Activated CD8-positive, alpha-beta memory T cell treated with anti-CD3 and anti-CD28 coated beads for 1 hour (primary cell): ENCODE measurements around the gene NDN.
"Not testable (repeated sequence)": the region's sequence is repeated elsewhere in the genome, so short reads cannot be mapped to it uniquely, and the experiment has no call there.

Source experiments
- DNase-seq, 2 donors: peaks; one replicate each; pipeline ENCODE4 v3.0.0-alpha.2; 2020; ENCODE audit warnings: low read depth in 1 of 2; ENCODE audit errors: extremely low read depth in 1 of 2

The NDN gene

DNA sequence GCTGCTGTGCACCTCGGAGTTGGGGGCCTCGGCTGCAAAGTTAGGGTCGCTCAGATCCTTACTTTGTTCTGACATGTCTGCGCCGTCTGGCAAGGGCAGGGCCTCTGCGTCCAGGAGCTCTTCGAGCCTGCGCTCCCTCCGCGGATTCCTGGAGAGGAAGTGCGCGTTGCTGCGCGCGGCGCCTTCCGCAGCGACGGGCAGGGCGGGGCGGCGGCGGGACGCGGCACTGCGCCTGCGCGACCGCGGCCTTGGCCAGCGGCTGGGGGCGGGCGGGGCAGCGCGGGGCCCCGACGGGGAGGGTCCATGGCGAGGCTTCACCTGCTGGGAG lies at the start of gene NDN:
Gene NDN (minus strand): TSS at position 163 of the 328 bp plus-strand sequence. CDS start 88 bp downstream, at position 75.
- no peak for DNase-seq

DNA sequence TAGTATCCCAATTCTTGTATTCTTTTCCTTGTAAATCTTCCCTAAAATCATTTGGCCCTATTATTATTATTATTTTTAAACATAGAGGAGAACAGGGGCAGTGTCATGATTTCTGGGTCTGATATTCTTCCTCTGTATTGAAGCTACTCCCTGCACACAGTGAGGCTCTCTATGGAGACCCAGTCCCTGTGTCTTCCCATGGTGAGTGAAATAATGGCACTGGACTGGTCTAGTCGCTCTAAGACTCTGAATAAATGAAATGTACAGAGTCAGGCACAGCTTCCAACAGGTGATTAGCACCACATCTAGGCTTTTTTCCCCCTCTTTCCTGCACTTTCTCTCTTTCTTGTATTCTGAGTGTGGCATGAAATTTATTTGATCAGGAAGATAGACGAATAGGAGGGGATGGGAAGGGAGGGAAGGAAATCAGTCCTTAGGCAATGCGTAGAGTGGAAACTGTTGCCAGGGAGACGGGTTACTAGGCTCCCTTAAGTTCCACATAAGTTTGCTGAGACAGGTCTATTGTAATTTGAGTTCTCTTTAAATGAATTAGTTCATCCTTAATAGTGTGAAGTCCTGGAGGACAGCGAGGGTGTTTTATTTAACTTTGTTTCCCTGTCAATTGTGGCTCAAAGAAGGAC lies 49.0 kb upstream of the NDN start:
- DNase-seq: no peak

DNA sequence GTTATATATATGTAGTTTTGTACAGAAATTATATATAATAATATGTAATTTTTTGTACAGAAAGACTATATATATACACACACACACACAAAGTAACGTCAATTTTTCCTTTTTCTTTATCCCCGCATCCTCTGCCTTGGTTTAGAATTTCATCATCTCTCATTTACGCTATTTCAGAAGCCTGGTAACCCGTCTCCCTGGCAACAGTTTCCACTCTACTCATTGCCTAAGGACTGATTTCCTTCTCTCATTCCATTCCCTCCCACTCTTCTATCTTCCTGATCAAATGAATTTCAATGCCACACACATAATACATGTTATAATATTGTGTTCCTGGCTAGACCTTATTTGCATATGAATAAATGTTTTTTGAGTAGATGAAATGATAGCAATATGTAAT lies 47.8 kb upstream of the NDN start:
- DNase-seq: no peak

DNA sequence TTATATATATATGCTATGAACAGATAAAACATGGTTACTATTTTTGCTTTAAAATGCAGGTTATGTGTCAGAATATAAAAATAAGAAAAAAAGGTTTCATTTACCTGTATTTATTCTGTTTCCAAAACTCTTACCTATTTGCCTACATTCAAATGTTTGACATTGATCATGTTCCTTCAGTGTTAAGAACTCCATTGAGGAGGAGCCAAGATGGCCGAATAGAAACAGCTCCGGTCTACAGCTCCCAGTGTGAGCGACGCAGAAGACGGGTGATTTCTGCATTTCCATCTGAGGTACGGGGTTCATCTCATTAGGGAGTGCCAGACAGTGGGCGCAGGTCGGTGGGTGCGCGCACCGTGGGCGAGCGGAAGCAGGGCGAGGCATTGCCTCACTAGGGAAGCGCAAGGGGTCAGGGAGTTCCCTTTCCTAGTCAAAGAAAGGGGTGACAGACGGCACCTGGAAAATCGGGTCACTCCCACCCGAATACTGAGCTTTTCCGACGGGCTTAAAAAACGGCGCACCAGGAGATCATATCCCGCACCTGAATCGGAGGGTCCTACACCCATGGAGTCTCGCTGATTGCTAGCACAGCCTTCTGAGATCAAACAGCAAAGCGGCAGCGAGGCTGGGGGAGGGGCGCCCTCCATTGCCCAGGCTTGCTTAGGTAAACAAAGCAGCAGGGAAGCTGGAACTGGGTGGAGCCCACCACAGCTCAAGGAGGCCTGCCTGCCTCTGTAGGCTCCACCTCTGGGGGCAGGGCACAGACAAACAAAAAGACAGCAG lies 27.0 kb upstream of the NDN start:
- not testable (repeated sequence) for DNase-seq

DNA sequence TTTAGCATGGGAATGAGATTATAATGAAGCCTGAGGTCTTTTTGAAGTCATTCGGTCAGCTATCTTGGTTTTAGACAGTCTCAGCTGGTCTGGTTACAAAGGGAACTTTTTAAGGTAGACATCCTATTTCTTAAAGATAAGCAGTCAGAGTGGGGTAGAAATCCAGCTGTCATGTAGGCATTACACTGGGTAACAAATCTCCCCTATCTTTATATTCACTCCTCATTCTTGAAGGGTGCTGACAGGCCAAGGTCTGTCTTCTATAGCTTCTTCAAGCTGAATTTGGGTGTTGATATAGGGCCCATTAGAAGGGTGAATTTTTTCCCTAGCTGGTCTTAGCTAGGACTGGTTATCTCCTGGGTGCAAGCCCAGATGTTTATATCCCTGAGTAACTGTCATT lies 21.2 kb upstream of the NDN start:
- no peak for DNase-seq

DNA sequence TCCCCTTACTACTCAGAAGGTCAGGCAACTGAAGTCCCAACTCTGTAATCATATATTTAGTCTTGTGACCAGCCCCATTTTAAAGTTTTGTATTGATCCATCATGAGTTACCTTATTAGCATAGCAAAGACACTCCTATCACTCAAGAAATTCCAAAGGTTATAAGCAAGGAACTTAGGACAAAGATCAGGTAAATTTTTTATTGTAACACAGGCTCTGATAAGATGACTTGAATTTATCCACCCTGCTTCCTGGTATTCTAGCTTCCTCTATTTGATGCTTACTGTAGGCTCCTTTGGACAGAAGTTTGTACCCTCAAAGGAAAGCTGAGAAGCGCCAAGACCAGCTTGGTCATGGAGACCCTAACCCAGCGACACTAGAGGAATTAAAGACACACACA lies 8.2 kb upstream of the NDN start:
- no peak for DNase-seq

GRCh38 chr15:23694592-23694991 lies 7.5 kb upstream of the NDN start:
- DNase-seq: no peak

DNA sequence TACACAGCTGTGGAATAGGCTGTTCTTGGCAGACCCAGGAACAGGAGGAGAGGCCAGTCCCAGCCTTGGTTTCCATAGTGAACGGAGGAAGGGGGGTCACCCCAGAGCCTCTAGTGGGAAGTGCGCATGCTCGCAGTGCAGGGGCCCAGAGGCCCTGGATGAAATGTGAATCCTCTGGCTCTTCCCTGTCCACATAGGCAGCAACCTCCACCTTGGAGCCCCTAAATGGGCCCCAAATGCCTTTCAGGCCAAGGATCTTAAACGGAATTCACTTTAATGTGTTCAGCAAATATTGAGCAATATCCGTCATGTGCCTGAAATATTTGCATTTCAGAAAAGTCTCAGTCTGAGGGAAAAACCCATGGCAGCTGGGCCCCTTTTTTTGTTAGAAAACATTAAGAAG lies 3.3 kb upstream of the NDN start:
- no peak for DNase-seq

DNA sequence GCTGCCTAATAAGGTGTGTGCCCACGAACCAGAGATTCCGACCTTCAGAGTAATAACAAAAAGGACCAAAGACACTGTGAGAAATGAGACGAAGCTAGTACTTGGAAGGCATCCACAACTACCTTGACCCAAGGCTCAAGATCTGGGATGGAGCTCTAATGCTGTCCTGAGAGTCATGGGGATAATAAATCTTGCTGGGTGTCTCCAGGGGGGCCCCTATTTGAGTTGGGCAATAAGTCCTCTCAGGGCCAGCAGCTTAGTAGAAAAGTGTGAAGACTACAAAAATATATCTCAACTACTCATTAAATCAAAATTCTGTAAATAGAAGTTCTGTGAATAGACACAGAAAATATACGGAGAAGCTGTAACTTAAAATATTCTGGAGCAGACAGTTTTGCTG lies 2.9 kb upstream of the NDN start:
- no peak for DNase-seq

DNA sequence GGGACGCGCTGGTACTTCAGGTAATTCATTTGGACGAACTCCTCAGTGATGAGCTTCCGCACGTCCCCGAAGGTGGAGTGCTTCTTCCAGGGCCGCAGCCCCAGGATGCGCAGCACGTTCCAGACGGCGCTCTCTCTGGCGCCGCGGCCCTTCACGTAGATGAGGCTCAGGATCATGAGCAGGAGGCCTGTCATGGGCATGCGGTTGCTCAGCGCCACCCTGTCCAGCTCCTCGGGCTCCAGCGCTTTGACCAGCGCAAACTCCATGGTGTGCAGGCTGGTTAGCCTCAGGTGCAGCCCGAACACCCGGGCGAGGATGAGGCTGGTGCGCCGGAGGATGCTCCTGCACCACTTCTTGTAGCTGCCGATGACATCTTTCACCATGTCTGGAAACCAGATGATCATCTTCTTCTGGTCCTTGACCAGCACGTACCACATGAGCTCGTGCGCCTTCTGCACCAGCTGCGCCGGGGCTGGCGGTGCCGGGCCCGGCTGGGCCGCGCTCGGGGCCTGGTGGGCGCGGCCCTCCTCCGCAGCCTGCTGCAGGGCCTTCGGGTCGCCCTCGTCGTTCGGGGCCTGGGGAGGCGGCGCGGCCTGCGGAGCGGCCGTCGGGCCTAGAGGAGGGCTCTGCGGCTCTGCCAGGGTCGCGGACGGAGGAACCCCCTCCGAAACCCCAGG lies 501 bp downstream of the NDN start:
- no peak for DNase-seq

- DNase-seq: no peak
These were observed 15.6 kb downstream of the NDN start for GRCh38 chr15:23671481-23671880.

DNA sequence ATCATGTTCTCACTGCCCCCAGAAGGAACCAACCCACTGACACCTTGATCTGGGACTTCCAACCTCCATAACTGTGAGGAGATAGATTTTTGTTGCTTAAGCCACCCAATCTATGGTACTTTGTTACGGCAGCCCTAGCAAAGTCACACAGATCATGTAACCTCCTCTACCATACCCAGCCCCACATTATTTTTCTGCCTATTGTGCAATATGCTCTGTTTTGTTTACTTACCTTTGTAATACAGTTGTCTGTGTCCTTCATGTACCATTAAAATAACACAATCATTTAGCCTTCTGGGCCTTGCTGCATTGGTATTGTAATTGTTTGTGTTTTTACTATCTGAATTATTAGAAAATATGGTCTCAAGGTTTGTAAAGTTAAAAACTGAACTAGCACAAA lies 16.1 kb downstream of the NDN start:
- DNase-seq: no peak

- DNase-seq: no peak
These were observed 23.9 kb downstream of the NDN start for GRCh38 chr15:23663232-23663631.

DNA sequence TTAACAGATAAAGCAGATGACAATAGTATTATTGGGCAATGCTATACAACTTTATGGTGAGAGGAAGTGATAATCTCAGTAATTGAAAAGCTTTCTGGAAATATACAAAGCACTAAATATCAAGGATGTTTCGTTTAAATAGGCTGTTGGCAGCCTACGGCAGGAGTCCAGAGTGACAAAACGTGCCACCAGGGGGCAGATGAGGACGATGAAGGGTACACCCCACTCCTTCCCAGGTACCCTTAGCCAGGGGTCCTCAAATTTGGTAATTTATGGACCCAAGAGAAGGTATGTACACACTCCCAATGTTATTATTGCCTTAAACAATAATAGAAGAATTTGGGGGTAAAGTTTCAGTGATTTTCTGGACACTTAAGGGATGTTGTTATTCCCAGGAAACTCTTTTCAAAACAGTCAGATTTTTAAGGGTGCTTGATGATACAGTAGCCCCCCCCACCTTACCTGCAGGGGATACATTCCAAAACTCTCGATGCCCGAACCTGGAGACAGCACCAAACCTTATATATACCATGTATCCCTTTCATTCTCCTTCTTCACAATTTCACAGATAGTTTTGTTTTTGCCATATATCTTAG lies 38.1 kb downstream of the NDN start:
- DNase-seq: no peak

DNA sequence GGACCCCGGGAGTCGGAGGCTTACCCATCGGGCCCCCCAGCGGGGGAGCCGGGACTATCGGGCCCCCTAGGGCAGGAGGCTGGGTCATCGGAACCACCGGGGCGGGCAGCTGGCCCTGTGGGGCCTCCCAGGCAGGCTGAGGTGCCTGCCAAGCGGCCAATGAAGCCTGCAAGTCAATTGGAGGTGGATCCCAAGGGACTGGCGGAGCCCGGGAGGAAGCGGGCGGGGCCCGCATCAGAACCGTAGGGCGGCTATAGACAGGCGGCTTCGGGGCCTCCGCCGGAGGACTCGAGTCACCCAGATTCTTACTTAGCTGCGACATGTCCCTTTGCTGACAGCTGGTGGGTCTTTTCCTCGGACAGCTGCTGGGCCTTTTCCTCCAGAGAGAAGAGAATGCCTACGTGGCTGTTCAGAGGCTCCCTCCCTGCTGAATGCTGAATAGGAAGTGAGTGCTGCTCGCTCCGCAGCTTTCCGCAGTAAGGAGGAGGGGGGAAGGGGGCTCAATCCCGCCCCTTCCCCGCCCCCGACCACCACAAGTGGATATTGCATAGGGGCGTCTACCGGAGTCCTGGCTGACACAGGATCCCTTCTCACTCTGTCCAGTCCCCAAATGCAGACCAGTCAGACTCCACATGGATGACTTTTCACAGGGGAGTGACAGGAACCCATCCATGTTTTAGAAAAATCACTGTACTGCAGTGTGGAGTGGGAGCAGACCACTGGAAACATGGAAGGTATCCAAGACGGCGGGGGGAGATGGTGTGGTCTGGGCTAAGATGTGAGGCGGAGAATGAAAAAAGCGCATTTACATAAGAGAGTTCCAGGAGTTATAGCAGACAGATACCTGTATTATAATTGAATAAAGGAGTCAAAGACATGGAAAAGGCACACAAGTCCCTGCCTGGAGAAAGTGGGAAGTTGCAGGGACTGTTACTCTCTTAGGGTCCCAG lies 39.4 kb downstream of the NDN start, which contains the start of gene MAGEL2:
Gene MAGEL2 (minus strand): TSS at position 447 of the 950 bp plus-strand sequence. CDS start 125 bp downstream, at position 322.
- DNase-seq: no peak

- no peak for DNase-seq
These were observed 40.2 kb downstream of the NDN start for GRCh38 chr15:23647001-23647295.

GRCh38 chr15:23646165-23647000 lies 40.7 kb downstream of the NDN start:
- no peak for DNase-seq

- DNase-seq: no peak
These were observed 41.5 kb downstream of the NDN start for GRCh38 chr15:23645371-23646164.

GRCh38 chr15:23644829-23645228 lies 42.3 kb downstream of the NDN start:
- no peak for DNase-seq
